ENCODE data around the gene ABCA2. TPM values are rescaled to one million over a fixed set of nuclear protein-coding genes. Genes with fewer than 3 reads are reported as not detected.

ABCA2 gene
- total and polyA plus RNA-seq, 9 of the 15 experiments (the other 6 are each of a cell fraction or from before 2014, with no cell fraction given) = 0.69 to 16.3 (median 6.1) TPM; not detected in 2

DNA sequence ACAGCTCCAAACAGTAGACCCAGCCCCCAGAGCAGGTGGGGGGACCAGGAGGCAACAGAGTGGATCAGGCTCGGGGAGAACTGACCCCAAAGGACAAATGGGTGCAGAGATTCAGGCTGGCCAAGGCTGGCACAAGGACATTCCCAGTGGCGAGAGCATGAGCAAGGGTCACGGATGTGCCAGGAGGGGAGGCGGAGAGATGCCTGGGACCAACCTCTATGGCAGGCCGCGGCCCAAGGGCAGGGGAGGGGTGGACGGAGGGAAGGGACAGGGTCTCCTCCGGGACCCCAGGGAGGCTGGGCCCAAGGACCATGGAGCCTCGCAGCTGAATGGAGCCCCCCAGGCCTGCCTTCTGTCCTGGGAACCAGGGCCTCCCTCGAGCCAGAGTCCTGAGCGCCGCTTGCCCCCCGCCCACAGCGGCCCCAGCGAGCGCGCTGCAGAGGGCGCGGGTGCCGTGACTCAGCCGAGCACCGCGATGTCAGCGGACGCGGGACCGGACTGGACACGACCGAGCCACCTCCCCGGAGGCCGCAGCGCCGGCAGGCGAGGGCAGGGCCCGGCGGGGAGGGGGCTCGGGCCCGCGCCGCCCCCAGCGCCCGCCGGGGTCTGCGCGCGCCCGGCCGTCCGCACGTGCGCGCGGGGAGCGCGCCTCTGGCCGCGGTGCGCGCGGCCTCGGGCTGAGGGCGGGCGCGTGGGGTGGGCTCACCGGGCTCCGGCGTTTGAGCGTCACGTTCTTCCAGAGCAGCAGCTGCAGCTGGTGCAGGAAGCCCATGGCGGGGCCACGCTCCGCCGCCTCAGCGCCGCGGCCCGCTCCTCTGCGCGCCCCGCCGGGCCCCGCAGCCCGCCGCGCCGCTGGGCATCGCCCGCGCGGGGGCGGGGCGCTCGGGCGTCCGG, at the start of gene ABCA2 (continued):
- TF ChIP-seq, protein P1, sequence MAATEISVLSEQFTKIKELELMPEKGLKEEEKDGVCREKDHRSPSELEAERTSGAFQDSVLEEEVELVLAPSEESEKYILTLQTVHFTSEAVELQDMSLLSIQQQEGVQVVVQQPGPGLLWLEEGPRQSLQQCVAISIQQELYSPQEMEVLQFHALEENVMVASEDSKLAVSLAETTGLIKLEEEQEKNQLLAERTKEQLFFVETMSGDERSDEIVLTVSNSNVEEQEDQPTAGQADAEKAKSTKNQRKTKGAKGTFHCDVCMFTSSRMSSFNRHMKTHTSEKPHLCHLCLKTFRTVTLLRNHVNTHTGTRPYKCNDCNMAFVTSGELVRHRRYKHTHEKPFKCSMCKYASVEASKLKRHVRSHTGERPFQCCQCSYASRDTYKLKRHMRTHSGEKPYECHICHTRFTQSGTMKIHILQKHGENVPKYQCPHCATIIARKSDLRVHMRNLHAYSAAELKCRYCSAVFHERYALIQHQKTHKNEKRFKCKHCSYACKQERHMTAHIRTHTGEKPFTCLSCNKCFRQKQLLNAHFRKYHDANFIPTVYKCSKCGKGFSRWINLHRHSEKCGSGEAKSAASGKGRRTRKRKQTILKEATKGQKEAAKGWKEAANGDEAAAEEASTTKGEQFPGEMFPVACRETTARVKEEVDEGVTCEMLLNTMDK (IDR thresholded peaks at IDR 0.05; ENCODE audit: borderline replicate concordance, insufficient read depth, low read depth, low read length, poor library complexity, severe bottlenecking) = no peak
- no peak for TF ChIP-seq SIN3B (IDR thresholded peaks at IDR 0.05; ENCODE audit: low read depth)
- 0 out of 2 replicates have a peak, but pooled peaks have one; percentile 56 for TF ChIP-seq IRF2 (CRISPR knock-in tag; IDR thresholded peaks at IDR 0.05)
- no peak for TF ChIP-seq MAFK (IDR thresholded peaks at IDR 0.05; ENCODE audit: low read length)
- TF ChIP-seq TARDBP (IDR thresholded peaks at IDR 0.05) = no peak
- no peak for TF ChIP-seq ILK (tag; IDR thresholded peaks at IDR 0.05; ENCODE audit: borderline replicate concordance, low read depth)
- TF ChIP-seq MXI1 (IDR thresholded peaks at IDR 0.05; ENCODE audit: low read depth, low read length) = no peak
- no peak for TF ChIP-seq ATF1 (CRISPR knock-in tag; IDR thresholded peaks at IDR 0.05)
- no peak for TF ChIP-seq ATF1 (tag; IDR thresholded peaks at IDR 0.05)
- TF ChIP-seq MAZ (CRISPR knock-in tag; conservative IDR thresholded peaks at IDR 0.05 in 1 of 2, IDR thresholded peaks at IDR 0.05 in 1 of 2) = peak in 1 of 2 experiments; percentile 26; a peak in 1 of 4 replicates
- no peak for TF ChIP-seq MIER1 (IDR thresholded peaks at IDR 0.05; ENCODE audit: low read depth)
- TF ChIP-seq PYGO2 (tag; IDR thresholded peaks at IDR 0.05) = no peak
- no peak for TF ChIP-seq CTBP1 (IDR thresholded peaks at IDR 0.05; ENCODE audit: borderline replicate concordance)
- TF ChIP-seq, protein P2, sequence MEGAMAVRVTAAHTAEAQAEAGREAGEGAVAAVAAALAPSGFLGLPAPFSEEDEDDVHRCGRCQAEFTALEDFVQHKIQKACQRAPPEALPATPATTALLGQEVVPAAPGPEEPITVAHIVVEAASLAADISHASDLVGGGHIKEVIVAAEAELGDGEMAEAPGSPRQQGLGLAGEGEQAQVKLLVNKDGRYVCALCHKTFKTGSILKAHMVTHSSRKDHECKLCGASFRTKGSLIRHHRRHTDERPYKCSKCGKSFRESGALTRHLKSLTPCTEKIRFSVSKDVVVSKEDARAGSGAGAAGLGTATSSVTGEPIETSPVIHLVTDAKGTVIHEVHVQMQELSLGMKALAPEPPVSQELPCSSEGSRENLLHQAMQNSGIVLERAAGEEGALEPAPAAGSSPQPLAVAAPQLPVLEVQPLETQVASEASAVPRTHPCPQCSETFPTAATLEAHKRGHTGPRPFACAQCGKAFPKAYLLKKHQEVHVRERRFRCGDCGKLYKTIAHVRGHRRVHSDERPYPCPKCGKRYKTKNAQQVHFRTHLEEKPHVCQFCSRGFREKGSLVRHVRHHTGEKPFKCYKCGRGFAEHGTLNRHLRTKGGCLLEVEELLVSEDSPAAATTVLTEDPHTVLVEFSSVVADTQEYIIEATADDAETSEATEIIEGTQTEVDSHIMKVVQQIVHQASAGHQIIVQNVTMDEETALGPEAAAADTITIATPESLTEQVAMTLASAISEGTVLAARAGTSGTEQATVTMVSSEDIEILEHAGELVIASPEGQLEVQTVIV (CRISPR knock-in tag; IDR thresholded peaks at IDR 0.05; ENCODE audit: borderline replicate concordance) = no peak
- no peak for TF ChIP-seq ZNF239 (CRISPR knock-in tag; IDR thresholded peaks at IDR 0.05)
- TF ChIP-seq SMARCB1 (IDR thresholded peaks at IDR 0.05; ENCODE audit: insufficient read length, low read depth) = no peak
- TF ChIP-seq POLR2G (IDR thresholded peaks at IDR 0.05; ENCODE audit: low read depth, low read length) = peak; percentile 50; the same call in 1 of the 2 replicates
- TF ChIP-seq, protein P3, sequence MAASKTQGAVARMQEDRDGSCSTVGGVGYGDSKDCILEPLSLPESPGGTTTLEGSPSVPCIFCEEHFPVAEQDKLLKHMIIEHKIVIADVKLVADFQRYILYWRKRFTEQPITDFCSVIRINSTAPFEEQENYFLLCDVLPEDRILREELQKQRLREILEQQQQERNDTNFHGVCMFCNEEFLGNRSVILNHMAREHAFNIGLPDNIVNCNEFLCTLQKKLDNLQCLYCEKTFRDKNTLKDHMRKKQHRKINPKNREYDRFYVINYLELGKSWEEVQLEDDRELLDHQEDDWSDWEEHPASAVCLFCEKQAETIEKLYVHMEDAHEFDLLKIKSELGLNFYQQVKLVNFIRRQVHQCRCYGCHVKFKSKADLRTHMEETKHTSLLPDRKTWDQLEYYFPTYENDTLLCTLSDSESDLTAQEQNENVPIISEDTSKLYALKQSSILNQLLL (CRISPR knock-in tag; IDR thresholded peaks at IDR 0.05; ENCODE audit: borderline replicate concordance) = no peak
- no peak for TF ChIP-seq NFIX (CRISPR knock-in tag; IDR thresholded peaks at IDR 0.05; ENCODE audit: low read depth)
- TF ChIP-seq PTRF (tag; IDR thresholded peaks at IDR 0.05) = no peak
